Gastroesophageal sphincter (tissue), 3 donors: ENCODE data around the gene CRYGN.

ENCODE experiments used
- POLR2A ChIP-seq, 2 donors: fragments of 450-650 bp; IDR thresholded peaks; one replicate each; pipeline ENCODE4 v1.6.1; 2017; ENCODE audit warnings: antibody characterized with exemption in 2 of 2, mild to moderate bottlenecking in 2 of 2, moderate library complexity in 1 of 2
- TF ChIP-seq, protein P1 (sequence below), 4 experiments: fragments of 200-600 bp in 2 of 4; fragments of 450-650 bp in 2 of 4; sonication (generic) in 1 of 4; IDR thresholded peaks; one replicate each; pipeline ENCODE4 v1.5.1; 2017 to 2019; ENCODE audit warnings: antibody characterized with exemption in 4 of 4, mild to moderate bottlenecking in 2 of 4, moderate library complexity in 2 of 4

DNA sequence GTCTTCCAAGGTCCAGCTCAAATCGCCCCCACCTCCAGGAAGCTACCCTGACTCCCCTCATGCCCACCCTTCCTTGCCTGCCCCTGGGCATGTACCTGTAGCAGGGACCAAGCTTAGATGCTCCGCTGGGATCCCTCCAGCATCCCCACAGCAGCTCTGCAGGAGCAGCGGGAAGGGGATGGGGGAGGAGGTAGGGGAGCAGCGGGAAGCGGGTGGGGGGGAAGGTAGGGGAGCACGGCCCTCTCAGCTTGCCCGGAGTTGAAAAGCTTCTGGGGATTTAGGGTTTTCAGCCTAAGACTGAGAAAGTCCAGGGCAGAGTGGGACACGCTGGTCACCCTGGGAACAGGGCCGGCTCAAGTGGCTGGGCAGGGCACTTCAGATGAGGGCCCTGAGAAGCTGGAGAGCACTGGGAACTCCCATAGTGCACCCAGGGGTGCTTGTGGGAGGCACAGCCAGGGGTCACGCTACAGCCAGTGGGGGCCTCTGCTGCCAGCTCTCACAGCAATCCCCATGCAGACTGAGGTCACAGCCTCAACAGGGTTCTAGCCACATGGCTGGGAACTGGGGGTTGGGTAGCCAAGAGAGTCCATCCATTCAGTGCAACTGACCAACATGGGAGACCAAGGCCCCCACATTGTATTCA is 43.5 kb downstream of the CRYGN start:
- no peak for TF ChIP-seq POLR2A (IDR thresholded peaks at IDR 0.05)
- TF ChIP-seq, protein P1, sequence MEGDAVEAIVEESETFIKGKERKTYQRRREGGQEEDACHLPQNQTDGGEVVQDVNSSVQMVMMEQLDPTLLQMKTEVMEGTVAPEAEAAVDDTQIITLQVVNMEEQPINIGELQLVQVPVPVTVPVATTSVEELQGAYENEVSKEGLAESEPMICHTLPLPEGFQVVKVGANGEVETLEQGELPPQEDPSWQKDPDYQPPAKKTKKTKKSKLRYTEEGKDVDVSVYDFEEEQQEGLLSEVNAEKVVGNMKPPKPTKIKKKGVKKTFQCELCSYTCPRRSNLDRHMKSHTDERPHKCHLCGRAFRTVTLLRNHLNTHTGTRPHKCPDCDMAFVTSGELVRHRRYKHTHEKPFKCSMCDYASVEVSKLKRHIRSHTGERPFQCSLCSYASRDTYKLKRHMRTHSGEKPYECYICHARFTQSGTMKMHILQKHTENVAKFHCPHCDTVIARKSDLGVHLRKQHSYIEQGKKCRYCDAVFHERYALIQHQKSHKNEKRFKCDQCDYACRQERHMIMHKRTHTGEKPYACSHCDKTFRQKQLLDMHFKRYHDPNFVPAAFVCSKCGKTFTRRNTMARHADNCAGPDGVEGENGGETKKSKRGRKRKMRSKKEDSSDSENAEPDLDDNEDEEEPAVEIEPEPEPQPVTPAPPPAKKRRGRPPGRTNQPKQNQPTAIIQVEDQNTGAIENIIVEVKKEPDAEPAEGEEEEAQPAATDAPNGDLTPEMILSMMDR (IDR thresholded peaks at IDR 0.05), result no peak
